ENCODE measurements around the gene KRT36. TPM values are rescaled to one million over a fixed set of nuclear protein-coding genes. Genes with fewer than 3 reads are reported as not detected.

Gene KRT36
- total and polyA plus RNA-seq, 2 experiments from 2014 or later = not detected

DNA sequence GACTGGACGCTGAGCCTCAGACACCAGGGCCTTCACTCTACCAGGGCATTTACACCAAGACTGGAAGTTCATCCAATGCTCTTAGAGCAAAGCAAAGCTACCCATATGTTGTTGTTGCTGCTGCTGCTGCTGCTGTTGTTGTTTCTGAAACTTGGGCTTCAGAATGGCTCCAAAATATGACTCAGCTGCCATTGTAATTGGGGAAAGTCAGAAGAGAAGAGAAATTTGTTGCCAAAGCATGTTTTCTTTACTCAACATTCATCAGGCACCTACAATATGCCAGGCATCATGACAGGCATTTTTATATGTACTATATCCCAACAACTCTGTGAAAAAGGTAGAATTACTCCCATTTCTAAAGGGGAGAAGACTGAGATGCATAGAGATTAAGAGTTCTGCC is 34.5 kb downstream of the KRT36 start:
- ATAC-seq (no peak), DNase-seq (ENCODE audit: low spot score) (no peak)
- Histone ChIP-seq H3F3A (replicated peaks; ENCODE audit: low read depth) (no peaks in the 10 kb centered on the region), H3K4me3 (no peak overlapping the region), H4K20me1 (replicated peaks; ENCODE audit: insufficient read depth) (no peaks in the 10 kb centered on the region), H3K79me2 (replicated peaks; ENCODE audit: insufficient read depth) (no peaks in the 10 kb centered on the region), H3K4me2 (no peak overlapping the region), H3K27ac (ENCODE audit: low read depth) (no peak overlapping the region), H3K36me3 (ENCODE audit: insufficient read depth) (no peaks in the 10 kb centered on the region; the same call in 1 of the 2 replicates), H3K4me1 (ENCODE audit: insufficient read depth) (no peaks in the 10 kb centered on the region), H3K9me2 (ENCODE audit: insufficient read depth) (no peaks in the 10 kb centered on the region), H3K27me3 (ENCODE audit: insufficient read depth) (no peaks in the 10 kb centered on the region), H2AFZ (no peak overlapping the region)
- Mint-ChIP-seq H3K4me3 (no peak overlapping the region), H3K36me3 (ENCODE audit: low read depth) (peaks cover 2% of the 10 kb centered on the region; the same call in 1 of the 3 replicates), H3K4me1 (no peaks in the 10 kb centered on the region), H3K9me3 (peaks cover 19% of the 10 kb centered on the region; the same call in 2 of the 3 replicates), H3K27me3 (ENCODE audit: insufficient read depth, low read depth, poor library complexity) (peaks cover 2% of the 10 kb centered on the region), H3K27ac (no peak overlapping the region)
- TF ChIP-seq STAT1 (IDR thresholded peaks at IDR 0.05; ENCODE audit: unreplicated experiment) = no peak
- TF ChIP-seq EZH2phosphoT487 (IDR thresholded peaks at IDR 0.05; ENCODE audit: unreplicated experiment) = no peak

DNA sequence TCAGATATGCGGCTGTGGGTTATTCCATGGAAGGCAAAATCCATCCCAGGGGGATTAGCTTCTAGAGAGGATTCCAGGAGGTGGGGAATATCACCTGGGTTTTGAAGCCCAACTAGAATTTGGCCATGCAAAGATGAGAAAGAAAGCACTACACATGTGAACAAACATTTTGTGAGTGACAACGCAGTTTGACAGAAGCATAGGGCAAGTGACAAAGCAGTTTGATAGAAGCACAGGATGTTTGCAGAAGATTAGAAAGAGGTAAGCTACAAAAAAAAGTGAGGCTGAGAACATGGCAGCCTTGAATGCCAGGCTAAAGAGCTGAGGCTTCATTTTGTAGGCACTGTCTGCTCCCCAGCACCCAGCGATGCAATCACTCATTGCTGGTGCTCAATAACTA is 36.6 kb downstream of the KRT36 start:
- H3K4me1 ChIP-seq (ENCODE audit: insufficient read depth) = no peaks in the 10 kb centered on the region
- H3K36me3 Mint-ChIP-seq (ENCODE audit: low read depth) = peaks cover 2% of the 10 kb centered on the region; the same call in 1 of the 3 replicates
- no peaks in the 10 kb centered on the region for H3F3A ChIP-seq (replicated peaks; ENCODE audit: low read depth)
- peaks cover 19% of the 10 kb centered on the region; the same call in 2 of the 3 replicates for H3K9me3 Mint-ChIP-seq
- TF ChIP-seq ZNF114 (CRISPR knock-in tag; IDR thresholded peaks at IDR 0.05) (no peak), ZNF331 (CRISPR knock-in tag; IDR thresholded peaks at IDR 0.05; ENCODE audit: low read depth) (no peak), CREB1 (CRISPR knock-in tag; IDR thresholded peaks at IDR 0.05; ENCODE audit: low read depth) (no peak)
- TF ChIP-seq, protein P1, sequence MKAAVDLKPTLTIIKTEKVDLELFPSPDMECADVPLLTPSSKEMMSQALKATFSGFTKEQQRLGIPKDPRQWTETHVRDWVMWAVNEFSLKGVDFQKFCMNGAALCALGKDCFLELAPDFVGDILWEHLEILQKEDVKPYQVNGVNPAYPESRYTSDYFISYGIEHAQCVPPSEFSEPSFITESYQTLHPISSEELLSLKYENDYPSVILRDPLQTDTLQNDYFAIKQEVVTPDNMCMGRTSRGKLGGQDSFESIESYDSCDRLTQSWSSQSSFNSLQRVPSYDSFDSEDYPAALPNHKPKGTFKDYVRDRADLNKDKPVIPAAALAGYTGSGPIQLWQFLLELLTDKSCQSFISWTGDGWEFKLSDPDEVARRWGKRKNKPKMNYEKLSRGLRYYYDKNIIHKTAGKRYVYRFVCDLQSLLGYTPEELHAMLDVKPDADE (IDR thresholded peaks at IDR 0.05) = no peak
- H3K4me3 ChIP-seq = no peak overlapping the region
- H4K20me1 ChIP-seq (replicated peaks; ENCODE audit: insufficient read depth) = no peaks in the 10 kb centered on the region
- no peaks in the 10 kb centered on the region for H3K4me1 Mint-ChIP-seq
- H3K79me2 ChIP-seq (replicated peaks; ENCODE audit: insufficient read depth) = no peaks in the 10 kb centered on the region
- no peak for DNase-seq (ENCODE audit: low spot score)
- no peak overlapping the region for H3K4me3 Mint-ChIP-seq
- H3K27ac ChIP-seq (ENCODE audit: low read depth) = no peak overlapping the region
- peaks cover 4% of the 10 kb centered on the region for H3K27me3 Mint-ChIP-seq (ENCODE audit: insufficient read depth, low read depth, poor library complexity)
- no peaks in the 10 kb centered on the region for H3K9me2 ChIP-seq (ENCODE audit: insufficient read depth)
- ATAC-seq = no peak
- H3K27me3 ChIP-seq (ENCODE audit: insufficient read depth) = no peaks in the 10 kb centered on the region
- H2AFZ ChIP-seq = no peak overlapping the region
- H3K27ac Mint-ChIP-seq = no peak overlapping the region
- H3K36me3 ChIP-seq (ENCODE audit: insufficient read depth) = no peaks in the 10 kb centered on the region; the same call in 1 of the 2 replicates
- H3K4me2 ChIP-seq = no peak overlapping the region

DNA sequence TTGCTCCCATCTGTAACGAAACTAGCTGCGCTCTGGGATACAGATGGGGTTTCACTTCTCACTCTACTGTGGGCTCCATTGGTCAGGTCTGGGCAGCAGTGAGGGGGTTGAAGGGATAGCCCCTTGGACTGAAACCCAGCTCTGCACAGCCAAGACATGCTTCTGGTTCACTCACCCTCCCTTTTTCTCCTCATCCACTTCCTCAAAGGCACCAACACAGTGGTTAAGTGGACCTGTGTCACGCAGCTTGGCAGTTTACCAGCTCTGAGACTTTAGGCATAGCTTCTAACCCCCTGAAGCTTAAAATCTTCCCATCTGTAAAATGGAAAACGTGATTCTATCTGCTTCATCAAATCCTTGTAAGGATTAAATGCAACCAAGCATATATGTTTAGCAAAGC is 37.4 kb downstream of the KRT36 start:
- H3K36me3 ChIP-seq (ENCODE audit: insufficient read depth) = no peaks in the 10 kb centered on the region; the same call in 1 of the 2 replicates
- no peak for ATAC-seq
- TF ChIP-seq, protein P2, sequence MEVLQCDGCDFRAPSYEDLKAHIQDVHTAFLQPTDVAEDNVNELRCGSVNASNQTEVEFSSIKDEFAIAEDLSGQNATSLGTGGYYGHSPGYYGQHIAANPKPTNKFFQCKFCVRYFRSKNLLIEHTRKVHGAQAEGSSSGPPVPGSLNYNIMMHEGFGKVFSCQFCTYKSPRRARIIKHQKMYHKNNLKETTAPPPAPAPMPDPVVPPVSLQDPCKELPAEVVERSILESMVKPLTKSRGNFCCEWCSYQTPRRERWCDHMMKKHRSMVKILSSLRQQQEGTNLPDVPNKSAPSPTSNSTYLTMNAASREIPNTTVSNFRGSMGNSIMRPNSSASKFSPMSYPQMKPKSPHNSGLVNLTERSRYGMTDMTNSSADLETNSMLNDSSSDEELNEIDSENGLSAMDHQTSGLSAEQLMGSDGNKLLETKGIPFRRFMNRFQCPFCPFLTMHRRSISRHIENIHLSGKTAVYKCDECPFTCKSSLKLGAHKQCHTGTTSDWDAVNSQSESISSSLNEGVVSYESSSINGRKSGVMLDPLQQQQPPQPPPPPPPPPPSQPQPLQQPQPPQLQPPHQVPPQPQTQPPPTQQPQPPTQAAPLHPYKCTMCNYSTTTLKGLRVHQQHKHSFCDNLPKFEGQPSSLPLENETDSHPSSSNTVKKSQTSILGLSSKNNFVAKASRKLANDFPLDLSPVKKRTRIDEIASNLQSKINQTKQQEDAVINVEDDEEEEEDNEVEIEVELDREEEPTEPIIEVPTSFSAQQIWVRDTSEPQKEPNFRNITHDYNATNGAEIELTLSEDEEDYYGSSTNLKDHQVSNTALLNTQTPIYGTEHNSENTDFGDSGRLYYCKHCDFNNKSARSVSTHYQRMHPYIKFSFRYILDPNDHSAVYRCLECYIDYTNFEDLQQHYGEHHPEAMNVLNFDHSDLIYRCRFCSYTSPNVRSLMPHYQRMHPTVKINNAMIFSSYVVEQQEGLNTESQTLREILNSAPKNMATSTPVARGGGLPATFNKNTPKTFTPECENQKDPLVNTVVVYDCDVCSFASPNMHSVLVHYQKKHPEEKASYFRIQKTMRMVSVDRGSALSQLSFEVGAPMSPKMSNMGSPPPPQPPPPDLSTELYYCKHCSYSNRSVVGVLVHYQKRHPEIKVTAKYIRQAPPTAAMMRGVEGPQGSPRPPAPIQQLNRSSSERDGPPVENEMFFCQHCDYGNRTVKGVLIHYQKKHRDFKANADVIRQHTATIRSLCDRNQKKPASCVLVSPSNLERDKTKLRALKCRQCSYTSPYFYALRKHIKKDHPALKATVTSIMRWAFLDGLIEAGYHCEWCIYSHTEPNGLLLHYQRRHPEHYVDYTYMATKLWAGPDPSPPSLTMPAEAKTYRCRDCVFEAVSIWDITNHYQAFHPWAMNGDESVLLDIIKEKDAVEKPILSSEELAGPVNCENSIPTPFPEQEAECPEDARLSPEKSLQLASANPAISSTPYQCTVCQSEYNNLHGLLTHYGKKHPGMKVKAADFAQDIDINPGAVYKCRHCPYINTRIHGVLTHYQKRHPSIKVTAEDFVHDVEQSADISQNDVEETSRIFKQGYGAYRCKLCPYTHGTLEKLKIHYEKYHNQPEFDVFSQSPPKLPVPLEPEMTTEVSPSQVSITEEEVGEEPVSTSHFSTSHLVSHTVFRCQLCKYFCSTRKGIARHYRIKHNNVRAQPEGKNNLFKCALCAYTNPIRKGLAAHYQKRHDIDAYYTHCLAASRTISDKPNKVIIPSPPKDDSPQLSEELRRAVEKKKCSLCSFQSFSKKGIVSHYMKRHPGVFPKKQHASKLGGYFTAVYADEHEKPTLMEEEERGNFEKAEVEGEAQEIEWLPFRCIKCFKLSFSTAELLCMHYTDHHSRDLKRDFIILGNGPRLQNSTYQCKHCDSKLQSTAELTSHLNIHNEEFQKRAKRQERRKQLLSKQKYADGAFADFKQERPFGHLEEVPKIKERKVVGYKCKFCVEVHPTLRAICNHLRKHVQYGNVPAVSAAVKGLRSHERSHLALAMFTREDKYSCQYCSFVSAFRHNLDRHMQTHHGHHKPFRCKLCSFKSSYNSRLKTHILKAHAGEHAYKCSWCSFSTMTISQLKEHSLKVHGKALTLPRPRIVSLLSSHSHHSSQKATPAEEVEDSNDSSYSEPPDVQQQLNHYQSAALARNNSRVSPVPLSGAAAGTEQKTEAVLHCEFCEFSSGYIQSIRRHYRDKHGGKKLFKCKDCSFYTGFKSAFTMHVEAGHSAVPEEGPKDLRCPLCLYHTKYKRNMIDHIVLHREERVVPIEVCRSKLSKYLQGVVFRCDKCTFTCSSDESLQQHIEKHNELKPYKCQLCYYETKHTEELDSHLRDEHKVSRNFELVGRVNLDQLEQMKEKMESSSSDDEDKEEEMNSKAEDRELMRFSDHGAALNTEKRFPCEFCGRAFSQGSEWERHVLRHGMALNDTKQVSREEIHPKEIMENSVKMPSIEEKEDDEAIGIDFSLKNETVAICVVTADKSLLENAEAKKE (CRISPR knock-in tag; IDR thresholded peaks at IDR 0.05) = no peak
- TF ChIP-seq ZNF114 (CRISPR knock-in tag; IDR thresholded peaks at IDR 0.05) = no peak
- no peak for TF ChIP-seq EZH2 (IDR thresholded peaks at IDR 0.05; ENCODE audit: low read depth, unreplicated experiment)

More for the DNA sequence above, 37.4 kb downstream of the KRT36 start:
- H3K4me1 ChIP-seq (ENCODE audit: insufficient read depth) = no peaks in the 10 kb centered on the region
- no peak overlapping the region for H3K4me2 ChIP-seq
- Mint-ChIP-seq H3K36me3 (ENCODE audit: low read depth) (peaks cover 2% of the 10 kb centered on the region; the same call in 1 of the 3 replicates), H3K27ac (no peak overlapping the region), H3K4me1 (no peaks in the 10 kb centered on the region), H3K4me3 (no peak overlapping the region), H3K27me3 (ENCODE audit: insufficient read depth, low read depth, poor library complexity) (peaks cover 4% of the 10 kb centered on the region), H3K9me3 (peaks cover 19% of the 10 kb centered on the region; the same call in 2 of the 3 replicates)
- H3K79me2 ChIP-seq (replicated peaks; ENCODE audit: insufficient read depth) = no peaks in the 10 kb centered on the region
- no peaks in the 10 kb centered on the region for H3F3A ChIP-seq (replicated peaks; ENCODE audit: low read depth)
- no peak for DNase-seq (ENCODE audit: low spot score)
- H4K20me1 ChIP-seq (replicated peaks; ENCODE audit: insufficient read depth) = no peaks in the 10 kb centered on the region
- H3K27ac ChIP-seq (ENCODE audit: low read depth) = no peak overlapping the region
- H2AFZ ChIP-seq = no peak overlapping the region
- H3K27me3 ChIP-seq (ENCODE audit: insufficient read depth) = no peaks in the 10 kb centered on the region
- no peak overlapping the region for H3K4me3 ChIP-seq
- no peaks in the 10 kb centered on the region for H3K9me2 ChIP-seq (ENCODE audit: insufficient read depth)
